MV-4-11 (cell line): ENCODE data around the gene ZG16.
"Not testable (repeated sequence)": the region's sequence is repeated elsewhere in the genome, so short reads cannot be mapped to it uniquely, and the experiment has no call there.

Experiments
- DNase-seq: peaks from one replicate; lab custom pipeline; 2025; lab: John Stamatoyannopoulos, UW

ZG16 gene

GRCh38 chr16:29748760-29749149 is 29.3 kb upstream of the ZG16 start:
- not testable (repeated sequence) for DNase-seq

GRCh38 chr16:29753516-29753915 is 24.5 kb upstream of the ZG16 start:
- no peak for DNase-seq

GRCh38 chr16:29756654-29757053 is 21.4 kb upstream of the ZG16 start:
- DNase-seq, result no peak

- DNase-seq, result not testable (repeated sequence)
Measured at GRCh38 chr16:29757086-29757485, 21.0 kb upstream of the ZG16 start.

- peak; percentile 69 for DNase-seq
Measured at GRCh38 chr16:29757950-29758466, 20.0 kb upstream of the ZG16 start.

GRCh38 chr16:29760567-29761279 is 17.3 kb upstream of the ZG16 start:
- no peak for DNase-seq

GRCh38 chr16:29761280-29761651 is 16.8 kb upstream of the ZG16 start:
- DNase-seq, result peak; percentile 34

- DNase-seq, result no peak
Measured at GRCh38 chr16:29761882-29762281, 16.2 kb upstream of the ZG16 start.

GRCh38 chr16:29763326-29763725 is 14.7 kb upstream of the ZG16 start:
- peak; percentile 62 for DNase-seq

- DNase-seq, result no peak
Measured at GRCh38 chr16:29765167-29766032, 12.7 kb upstream of the ZG16 start.

- no peak for DNase-seq
Measured at GRCh38 chr16:29766571-29766970, 11.5 kb upstream of the ZG16 start.

GRCh38 chr16:29767062-29767461 is 11.0 kb upstream of the ZG16 start:
- DNase-seq, result no peak

- no peak for DNase-seq
Measured at GRCh38 chr16:29769507-29769906, 8.5 kb upstream of the ZG16 start.

- DNase-seq, result no peak
Measured at GRCh38 chr16:29770250-29770929, 7.7 kb upstream of the ZG16 start.

GRCh38 chr16:29772330-29772729 is 5.7 kb upstream of the ZG16 start:
- not testable (repeated sequence) for DNase-seq

- DNase-seq, result no peak
Measured at GRCh38 chr16:29774730-29775129, 3.3 kb upstream of the ZG16 start.

- DNase-seq, result no peak
Measured at GRCh38 chr16:29775742-29776408, 2.2 kb upstream of the ZG16 start.

- DNase-seq, result no peak
Measured at GRCh38 chr16:29779474-29779873, 1.4 kb downstream of the ZG16 start.

- DNase-seq, result not testable (repeated sequence)
Measured at GRCh38 chr16:29783094-29783953, 5.3 kb downstream of the ZG16 start.

- DNase-seq, result no peak
Measured at GRCh38 chr16:29784157-29784556, 6.1 kb downstream of the ZG16 start.

- DNase-seq, result no peak
Measured at GRCh38 chr16:29784901-29785500, 6.9 kb downstream of the ZG16 start.
